ENCODE data around the gene CDK14.

DNA sequence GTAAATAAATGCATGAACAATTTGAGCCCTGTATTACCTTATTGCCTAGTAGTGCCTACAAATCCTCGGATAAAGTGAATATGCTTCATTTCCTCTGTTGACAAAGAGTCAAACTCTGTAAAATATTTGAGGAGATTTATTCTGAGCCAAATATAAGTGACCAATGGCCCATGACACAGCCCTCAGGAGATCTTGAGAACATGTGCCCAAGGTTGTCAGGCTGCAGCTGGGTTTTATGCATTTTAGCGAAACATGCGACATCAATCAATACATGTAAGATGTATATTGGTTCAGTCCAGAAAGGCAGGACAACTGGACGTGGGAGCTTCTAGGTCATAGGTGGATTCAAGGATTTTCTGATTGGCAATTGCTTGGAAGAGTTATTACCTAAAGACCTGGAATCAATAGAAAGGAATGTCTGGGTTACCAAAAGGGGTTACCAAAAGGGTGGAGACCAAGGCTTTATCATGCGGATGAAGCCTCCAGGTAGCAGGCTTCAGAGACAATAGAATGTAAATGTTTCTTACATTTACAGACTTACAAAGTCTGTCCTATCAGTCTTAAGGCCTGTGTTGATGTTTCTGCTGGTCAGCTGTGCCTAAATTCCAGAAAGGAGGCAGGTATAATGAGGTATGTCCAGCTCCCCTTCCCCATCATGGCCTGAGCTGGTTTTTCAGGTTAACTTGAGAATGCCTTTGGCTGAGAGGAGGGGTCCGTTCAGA, 448.0 kb downstream of the CDK14 start:
- no peak for TF ChIP-seq EZH2 (IDR thresholded peaks at IDR 0.05; ENCODE audit: borderline replicate concordance, low read depth, low read length, severe bottlenecking)
- TF ChIP-seq, protein P1, sequence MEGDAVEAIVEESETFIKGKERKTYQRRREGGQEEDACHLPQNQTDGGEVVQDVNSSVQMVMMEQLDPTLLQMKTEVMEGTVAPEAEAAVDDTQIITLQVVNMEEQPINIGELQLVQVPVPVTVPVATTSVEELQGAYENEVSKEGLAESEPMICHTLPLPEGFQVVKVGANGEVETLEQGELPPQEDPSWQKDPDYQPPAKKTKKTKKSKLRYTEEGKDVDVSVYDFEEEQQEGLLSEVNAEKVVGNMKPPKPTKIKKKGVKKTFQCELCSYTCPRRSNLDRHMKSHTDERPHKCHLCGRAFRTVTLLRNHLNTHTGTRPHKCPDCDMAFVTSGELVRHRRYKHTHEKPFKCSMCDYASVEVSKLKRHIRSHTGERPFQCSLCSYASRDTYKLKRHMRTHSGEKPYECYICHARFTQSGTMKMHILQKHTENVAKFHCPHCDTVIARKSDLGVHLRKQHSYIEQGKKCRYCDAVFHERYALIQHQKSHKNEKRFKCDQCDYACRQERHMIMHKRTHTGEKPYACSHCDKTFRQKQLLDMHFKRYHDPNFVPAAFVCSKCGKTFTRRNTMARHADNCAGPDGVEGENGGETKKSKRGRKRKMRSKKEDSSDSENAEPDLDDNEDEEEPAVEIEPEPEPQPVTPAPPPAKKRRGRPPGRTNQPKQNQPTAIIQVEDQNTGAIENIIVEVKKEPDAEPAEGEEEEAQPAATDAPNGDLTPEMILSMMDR (IDR thresholded peaks at IDR 0.05; ENCODE audit: borderline replicate concordance, extremely low read depth, low read length, poor library complexity, severe bottlenecking) = no peak

Data from DND-41 (cell line).